Stimulated activated CD4-positive, alpha-beta T cell treated with anti-CD3 and anti-CD28 coated beads, Interleukin-12 subunit alpha, Interleukin-12 subunit beta, amount 100 ng/mL, for 48 hours (primary cell): Measurements from ENCODE around the gene CCDC30.

Experiments used
- DNase-seq, 3 donors: peaks; one replicate each; pipeline ENCODE4 v3.0.0-alpha.2; 2020; ENCODE audit warnings: low read depth in 2 of 3, low spot score in 1 of 3

CCDC30 gene

DNA sequence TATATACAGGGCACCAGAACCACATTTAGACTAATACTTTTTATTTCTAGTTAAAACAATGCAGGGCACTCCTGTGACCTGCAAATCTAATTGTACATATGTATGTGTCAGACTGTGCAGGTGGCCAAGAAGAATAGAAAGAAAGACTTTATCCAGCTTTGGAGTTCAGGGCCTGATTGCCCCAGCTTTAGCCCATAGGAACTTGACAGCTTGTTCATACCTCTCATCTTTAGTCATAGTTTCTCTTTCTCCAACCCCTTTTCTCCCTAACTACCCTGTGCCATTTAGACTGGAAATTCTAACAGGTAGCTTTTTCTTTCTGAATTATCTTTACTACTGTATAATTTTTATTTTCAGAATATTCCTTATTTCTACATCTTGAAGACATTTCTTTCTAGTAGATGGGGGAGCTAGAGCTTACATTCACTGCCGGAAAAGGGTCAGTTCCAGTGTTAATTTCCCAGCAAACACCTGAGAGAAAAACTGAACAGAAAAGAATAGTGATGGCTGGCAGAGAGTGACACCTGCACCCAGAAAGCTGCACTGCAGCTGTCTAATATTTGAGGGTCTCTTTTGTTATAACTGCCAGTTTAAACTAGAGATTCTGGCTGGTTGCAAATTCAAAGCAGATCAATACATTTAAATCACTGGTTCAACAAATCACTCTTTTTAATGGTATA is 227.5 kb downstream of the CCDC30 start:
- peak in 1 of 3 donors; percentile 10 for DNase-seq

DNA sequence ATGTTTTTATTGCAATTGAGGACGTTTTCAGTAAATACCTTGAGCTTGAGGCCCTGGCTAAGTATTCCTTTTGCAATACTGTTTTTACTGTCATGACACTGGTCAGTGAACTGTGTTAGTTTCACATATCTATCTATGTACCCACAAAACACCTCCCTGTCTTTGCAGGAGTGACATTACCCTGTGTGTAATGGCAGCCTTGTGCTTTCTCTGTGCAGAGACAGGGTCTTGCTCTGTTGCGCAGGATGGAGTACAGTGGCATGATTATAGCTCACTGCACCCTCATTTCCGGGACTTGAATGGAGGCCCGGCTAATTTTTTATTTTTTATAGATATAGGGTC is 228.0 kb downstream of the CCDC30 start:
- DNase-seq = no peak

DNA sequence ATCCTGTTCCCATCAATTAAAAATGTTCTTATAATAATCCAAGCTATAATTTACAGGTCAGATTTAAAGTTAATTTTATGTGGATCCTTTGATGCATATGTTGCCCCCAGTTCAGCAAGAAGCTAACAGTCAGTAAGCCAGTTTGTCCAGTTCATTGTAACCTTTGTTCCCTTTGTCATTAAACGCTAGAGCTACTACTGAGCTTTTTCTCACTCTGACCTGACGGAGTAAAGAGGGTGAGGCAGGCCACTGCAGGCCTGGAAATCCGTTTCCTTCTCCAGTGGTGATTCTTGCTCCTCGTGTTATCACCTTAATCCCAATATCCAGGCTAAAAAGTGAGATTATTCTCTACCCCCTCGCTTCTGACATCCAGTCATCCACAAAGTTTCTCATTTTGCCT is 229.4 kb downstream of the CCDC30 start:
- no peak for DNase-seq

DNA sequence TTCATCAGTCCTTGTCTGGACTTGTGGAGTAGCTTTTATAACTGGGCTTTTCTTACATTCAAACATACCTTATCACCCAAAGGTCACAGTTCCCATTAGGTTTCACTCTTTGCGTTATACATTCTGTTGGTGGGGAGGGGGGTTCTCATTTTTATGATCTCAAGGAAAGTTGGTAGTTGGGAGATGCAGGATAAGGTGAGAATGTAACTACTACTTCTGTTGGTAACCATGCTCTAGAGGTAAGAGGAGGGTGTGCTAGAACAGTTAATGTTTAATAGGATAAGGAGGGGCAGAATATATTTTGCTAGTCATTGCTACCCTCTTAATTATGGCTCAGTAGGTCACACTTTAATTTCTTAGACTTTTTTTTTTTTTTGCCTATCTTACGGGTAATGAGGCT is 229.8 kb downstream of the CCDC30 start:
- no peak for DNase-seq

DNA sequence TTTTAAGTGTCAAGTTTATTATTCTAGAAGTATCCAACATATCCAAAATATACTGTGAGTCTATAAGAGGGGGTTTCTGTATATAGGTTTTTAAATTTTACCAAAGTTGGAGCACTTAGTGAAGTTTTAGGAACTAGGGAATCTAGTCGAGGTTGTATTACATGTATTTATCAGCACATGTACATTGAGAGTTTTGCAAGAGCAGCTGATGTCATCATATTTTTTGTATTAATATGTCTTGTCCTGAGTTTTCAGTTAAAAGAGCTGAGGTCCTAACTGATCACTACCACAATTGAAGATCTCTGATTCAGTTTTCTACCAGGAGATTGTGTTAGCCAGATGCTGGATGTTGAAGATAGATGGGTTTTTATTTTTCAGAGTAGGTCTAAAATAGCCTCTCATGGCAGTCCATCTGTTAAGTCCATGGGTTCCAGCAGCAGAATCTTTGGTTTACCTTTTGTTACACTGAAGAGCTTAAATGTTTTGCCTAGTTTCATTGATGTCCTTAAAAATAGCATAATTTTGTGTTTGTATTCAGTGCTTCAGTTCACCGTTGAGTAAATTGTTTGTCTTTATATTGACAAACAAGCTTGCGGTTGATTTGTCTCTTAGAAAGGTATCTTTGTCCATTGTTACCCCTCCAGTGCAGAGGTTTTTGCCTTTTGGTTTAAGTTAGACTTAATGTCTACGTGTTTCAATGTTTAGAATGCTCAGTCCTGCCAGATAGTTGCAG is 235.2 kb downstream of the CCDC30 start:
- no peak for DNase-seq

DNA sequence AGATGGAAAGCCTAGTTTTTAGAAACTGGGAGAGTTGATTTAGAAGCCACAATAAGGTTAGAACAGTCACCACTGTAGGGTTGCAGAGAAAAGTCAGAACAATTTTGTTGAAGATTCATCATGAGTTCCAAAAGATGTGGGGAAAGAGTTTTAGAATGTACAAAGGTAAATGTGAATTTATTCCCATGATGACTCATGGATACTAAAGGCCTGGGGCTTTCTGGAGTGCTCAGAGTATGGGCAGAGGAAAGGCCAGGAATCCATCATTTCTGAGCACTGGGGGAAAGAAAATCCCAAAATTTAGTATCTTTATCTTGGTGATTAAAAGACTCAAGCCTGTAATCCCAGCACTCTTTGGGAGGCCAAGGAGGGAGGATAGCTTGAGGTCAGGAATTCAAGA is 236.9 kb downstream of the CCDC30 start:
- no peak for DNase-seq

DNA sequence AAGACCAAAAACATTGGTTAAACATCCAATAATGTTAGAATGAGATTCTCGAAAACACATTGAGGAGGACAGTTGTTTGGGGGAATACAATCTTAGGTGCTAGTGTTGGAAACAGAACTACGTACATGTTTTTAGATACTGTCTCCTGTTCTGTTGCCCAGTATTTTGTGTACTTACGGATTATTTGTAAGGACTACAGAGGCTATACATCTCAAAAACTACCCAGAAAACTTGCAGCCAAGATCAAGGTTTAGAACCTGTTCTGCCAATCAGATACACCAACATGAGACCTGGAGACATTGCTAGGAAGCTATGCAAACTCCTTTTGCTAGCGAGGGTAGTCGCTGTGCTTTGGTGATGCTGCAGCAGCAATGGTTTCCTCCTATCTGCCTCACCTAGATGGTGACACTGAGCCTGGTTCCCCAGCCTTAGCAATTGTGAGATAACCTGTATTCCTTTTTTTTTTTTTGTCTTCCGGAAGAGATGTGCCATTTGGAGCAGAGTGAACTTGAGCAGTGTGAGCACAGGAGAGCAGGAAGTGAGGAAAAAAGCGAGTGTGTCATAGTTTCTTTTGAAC is 240.9 kb downstream of the CCDC30 start:
- DNase-seq = no peak
